ENCODE data around the gene DPH1. TPM values are rescaled to one million over a fixed set of nuclear protein-coding genes. Genes with fewer than 3 reads are reported as not detected.

Gene DPH1
- total and polyA plus RNA-seq, 2 of the 4 experiments (the other 2 are of a cell fraction), result 24.4 to 49.9 TPM

DNA sequence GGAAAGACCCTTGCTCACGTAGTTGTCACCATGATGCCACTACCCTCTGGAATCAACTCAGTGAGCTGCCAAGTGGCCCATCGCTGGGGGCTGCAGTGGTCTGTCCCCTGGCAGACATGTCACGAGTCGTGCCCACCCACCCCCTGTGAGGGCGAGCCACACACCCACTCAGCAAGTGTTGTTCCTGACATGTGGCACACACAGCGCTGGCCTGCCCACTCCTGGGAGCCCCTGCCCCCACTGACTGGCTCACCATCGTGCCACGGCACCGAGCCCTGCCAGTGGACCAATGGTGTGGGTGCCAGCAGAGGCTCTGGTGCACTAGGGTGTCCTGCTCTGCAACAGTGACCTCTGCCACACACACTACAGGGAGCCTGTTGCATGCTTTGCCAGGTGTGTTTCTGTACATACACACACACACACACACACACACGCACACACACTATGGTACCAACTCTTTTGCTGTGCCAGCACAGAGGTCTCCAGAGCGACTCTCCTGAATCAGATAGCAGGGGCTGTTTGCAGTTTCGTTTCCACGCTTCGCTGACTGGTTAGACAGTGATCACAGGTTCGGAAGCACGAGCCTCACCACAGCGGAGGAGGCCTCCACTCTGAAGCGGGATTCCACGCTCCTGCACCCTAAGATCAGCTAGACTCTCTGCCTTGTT, 12.5 kb upstream of the DPH1 start:
- Histone ChIP-seq H4K91ac (ENCODE audit: insufficient read depth, low read depth, low read length) (no peak overlapping the region), H4K8ac (ENCODE audit: low read depth in 2 of 2, low read length in 2 of 2) (no peak overlapping the region), H3K14ac (replicated peaks; ENCODE audit: low read depth, low read length) (no peak overlapping the region), H3K27me3 (ENCODE audit: control insufficient read depth, insufficient read depth, low read length) (peaks cover 69% of the 10 kb centered on the region), H3K9me3 (ENCODE audit: control insufficient read depth, insufficient read depth, low read length) (peaks cover 2% of the 10 kb centered on the region; the same call in 1 of the 2 replicates), H3K79me1 (ENCODE audit: low read depth in 1 of 2, low read length in 2 of 2) (no peaks in the 10 kb centered on the region), H3K4me2 (ENCODE audit: low read depth, low read length) (no peak overlapping the region), H3K56ac (ENCODE audit: extremely low read depth, insufficient read depth, low read length) (no peak overlapping the region), H3K27ac (ENCODE audit: insufficient read depth, low read length) (no peak overlapping the region), H3K4me1 (ENCODE audit: control insufficient read depth, insufficient read depth, low read length) (no peaks in the 10 kb centered on the region), H4K5ac (ENCODE audit: low read depth, low read length) (no peak overlapping the region), H2AK5ac (ENCODE audit: low read depth, low read length) (no peak overlapping the region), H3K23ac (ENCODE audit: low read depth, low read length) (no peak overlapping the region), H3K4ac (ENCODE audit: low read depth, low read length) (no peak overlapping the region), H3K18ac (ENCODE audit: low read depth, low read length) (no peak overlapping the region), H2BK120ac (ENCODE audit: low read depth, low read length) (no peak overlapping the region), H2BK5ac (ENCODE audit: low read depth, low read length, poor library complexity, severe bottlenecking) (no peak overlapping the region), H4K20me1 (ENCODE audit: insufficient read depth, low read length) (no peaks in the 10 kb centered on the region; the same call in 1 of the 2 replicates), H2BK15ac (ENCODE audit: low read depth, low read length) (no peak overlapping the region), H3K9ac (ENCODE audit: low read depth, low read length) (no peak overlapping the region), H2AK9ac (replicated peaks; ENCODE audit: low read depth, low read length, poor library complexity) (no peak overlapping the region), H2AFZ (replicated peaks; ENCODE audit: low read length, poor library complexity) (no peak overlapping the region), H2BK20ac (ENCODE audit: low read depth, low read length) (no peak overlapping the region), H3K4me3 (ENCODE audit: insufficient read depth, low read depth, low read length) (no peak overlapping the region), H3K36me3 (ENCODE audit: control insufficient read depth, insufficient read depth, low read length) (no peaks in the 10 kb centered on the region), H3K9me1 (ENCODE audit: insufficient read depth, low read length) (no peaks in the 10 kb centered on the region)
- TF ChIP-seq CHD1 (IDR thresholded peaks at IDR 0.05; ENCODE audit: low read depth, low read length) (no peak), FOS (IDR thresholded peaks at IDR 0.05; ENCODE audit: low read depth, low read length) (no peak), MXI1 (IDR thresholded peaks at IDR 0.05; ENCODE audit: borderline replicate concordance, low read depth, low read length) (no peak), CTCF (conservative IDR thresholded peaks at IDR 0.05; ENCODE audit: low read depth, low read length) (no peak), RAD21 (IDR thresholded peaks at IDR 0.05; ENCODE audit: low read length) (no peak), SMC3 (IDR thresholded peaks at IDR 0.05; ENCODE audit: low read depth, low read length) (no peak), NFE2L2 (IDR thresholded peaks at IDR 0.05; ENCODE audit: low read depth, low read length) (no peak), MAZ (IDR thresholded peaks at IDR 0.05; ENCODE audit: borderline replicate concordance, low read depth, low read length) (no peak), POLR2A (IDR thresholded peaks at IDR 0.05; ENCODE audit: low read depth, low read length) (no peak), MAFK (IDR thresholded peaks at IDR 0.05; ENCODE audit: low read depth, low read length) (no peak), RCOR1 (IDR thresholded peaks at IDR 0.05; ENCODE audit: insufficient replicate concordance, low read length) (no peak), ELK1 (IDR thresholded peaks at IDR 0.05; ENCODE audit: borderline replicate concordance, low read depth, low read length) (no peak), CEBPB (IDR thresholded peaks at IDR 0.05; ENCODE audit: low read depth, low read length) (no peak), BHLHE40 (IDR thresholded peaks at IDR 0.05; ENCODE audit: low read depth, low read length) (no peak), RFX5 (IDR thresholded peaks at IDR 0.05; ENCODE audit: low read depth, low read length) (no peak)
- TF ChIP-seq, protein P1, sequence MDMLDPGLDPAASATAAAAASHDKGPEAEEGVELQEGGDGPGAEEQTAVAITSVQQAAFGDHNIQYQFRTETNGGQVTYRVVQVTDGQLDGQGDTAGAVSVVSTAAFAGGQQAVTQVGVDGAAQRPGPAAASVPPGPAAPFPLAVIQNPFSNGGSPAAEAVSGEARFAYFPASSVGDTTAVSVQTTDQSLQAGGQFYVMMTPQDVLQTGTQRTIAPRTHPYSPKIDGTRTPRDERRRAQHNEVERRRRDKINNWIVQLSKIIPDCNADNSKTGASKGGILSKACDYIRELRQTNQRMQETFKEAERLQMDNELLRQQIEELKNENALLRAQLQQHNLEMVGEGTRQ (IDR thresholded peaks at IDR 0.05; ENCODE audit: low read depth, low read length), result no peak
- ChIA-PET POLR2A (ENCODE audit: unreplicated experiment) (no interaction called here), CTCF (no interaction called here)
- intact Hi-C loops (cut with micrococcal nuclease), result no loop called here
- ATAC-seq (ENCODE audit: low read depth), result no peak
- in situ Hi-C loops (cut with MboI; ENCODE audit: low sequenced_read_pairs), result no loop called here
- DNase-seq, result no peak
- BruUV-seq (replicated peaks), result no TSS peak
- 83% methylated on average over 9 of the region's 19 CpGs; no CpG with 5 or more reads in 1 of the 2 experiments for WGBS, 2 experiments (ENCODE audit: extremely low coverage in 2 of 2, insufficient read length in 1 of 2)
- dilution Hi-C loops (cut with HindIII; ENCODE audit: low sequenced_read_pairs, unreplicated experiment), result no loop called here
